Natural killer cell (primary cell): Measurements from ENCODE around the gene MCTP1. TPM values are rescaled to one million over a fixed set of nuclear protein-coding genes. Genes with fewer than 3 reads are reported as not detected.

ENCODE experiments used
- ATAC-seq, 3 donors: fragments of 150-1000 bp in 2 of 3; fragments of 200-7000 bp in 1 of 3; cut with Tn5 transposase; 1 replicate in 1 of 3; 2 replicates in 2 of 3; pipeline ENCODE4 v1.10.0; 2021; ENCODE audit warnings: mild to moderate bottlenecking in 2 of 3, moderate library complexity in 2 of 3
- DNase-seq, 2 donors: peaks; one replicate each; pipeline versions ENCODE4 v3.0.0 to v3.0.0-alpha.2; 2013 to 2021; ENCODE audit warnings: mixed read lengths in 1 of 2
- H3K27ac ChIP-seq: one replicate; pipeline ENCODE4 v1.5.1; 2013; ENCODE audit warnings: mild to moderate bottlenecking, low read length
- H3K27me3 ChIP-seq: one replicate; pipeline ENCODE4 v1.6.1; 2013; ENCODE audit warnings: low read length; ENCODE audit not compliant: control insufficient read depth, insufficient read depth
- H3K36me3 ChIP-seq: one replicate; pipeline ENCODE4 v1.6.1; 2013; ENCODE audit warnings: low read length; ENCODE audit not compliant: control insufficient read depth, insufficient read depth
- H3K4me1 ChIP-seq: one replicate; pipeline ENCODE4 v1.6.1; 2013; ENCODE audit warnings: low read length; ENCODE audit not compliant: control insufficient read depth, insufficient read depth
- H3K4me3 ChIP-seq: one replicate; pipeline ENCODE4 v1.5.1; 2013; ENCODE audit warnings: low read length
- H3K9me3 ChIP-seq: one replicate; pipeline ENCODE4 v1.6.1; 2013; ENCODE audit warnings: low read length; ENCODE audit not compliant: control insufficient read depth, insufficient read depth
- H3K27ac Mint-ChIP-seq, 2 donors: one replicate each; pipeline ENCODE4 v1.8.0; 2022; ENCODE audit warnings: mild to moderate bottlenecking in 2 of 2, mixed read lengths in 2 of 2, moderate library complexity in 1 of 2
- H3K27me3 Mint-ChIP-seq, 2 donors: one replicate each; pipeline ENCODE4 v1.8.0; 2022; ENCODE audit warnings: low read depth in 2 of 2, mixed read lengths in 2 of 2
- H3K36me3 Mint-ChIP-seq: one replicate; pipeline ENCODE4 v1.8.0; 2022; ENCODE audit warnings: mixed read lengths
- H3K4me1 Mint-ChIP-seq, 2 donors: one replicate each; pipeline ENCODE4 v1.8.0; 2022; ENCODE audit warnings: mixed read lengths in 2 of 2
- H3K4me3 Mint-ChIP-seq: one replicate; pipeline ENCODE4 v1.8.0; 2022; ENCODE audit warnings: mild to moderate bottlenecking, moderate library complexity, mixed read lengths
- H3K9me3 Mint-ChIP-seq, 2 donors: one replicate each; pipeline ENCODE4 v1.8.0; 2022; ENCODE audit warnings: mixed read lengths in 2 of 2
- WGBS: methylation state at CpG from one replicate; pipeline ENCODE4 v1.1.7; 2013; ENCODE audit warnings: missing lambda C conversion rate; ENCODE audit not compliant: insufficient coverage; 5-methylcytosine and 5-hydroxymethylcytosine counted together
- intact Hi-C: fragments of 100-400 bp; cut with micrococcal nuclease; formaldehyde crosslinking; loops from one replicate; pipeline ENCODE4 v1.14.2; 2022
- total RNA-seq, 4 donors: library from RNA; stranded (reverse); fragments of 120-200 nt in 1 of 4; gene quantifications; one replicate each; pipeline versions ENCODE4 v1.2.3 to v1.2.4, GENCODE V29; 2013 to 2022
- TF ChIP-seq, protein P1 (sequence below): fragments of 200-600 bp; IDR thresholded peaks from one replicate; pipeline ENCODE4 v1.8.0; 2022; ENCODE audit warnings: antibody characterized with exemption

Gene MCTP1
- total RNA-seq, 3 donors from 2014 or later (not counting 1 experiment from before 2014, with no cell fraction given), result 4.7 to 15.1 (median 9.8) TPM

DNA sequence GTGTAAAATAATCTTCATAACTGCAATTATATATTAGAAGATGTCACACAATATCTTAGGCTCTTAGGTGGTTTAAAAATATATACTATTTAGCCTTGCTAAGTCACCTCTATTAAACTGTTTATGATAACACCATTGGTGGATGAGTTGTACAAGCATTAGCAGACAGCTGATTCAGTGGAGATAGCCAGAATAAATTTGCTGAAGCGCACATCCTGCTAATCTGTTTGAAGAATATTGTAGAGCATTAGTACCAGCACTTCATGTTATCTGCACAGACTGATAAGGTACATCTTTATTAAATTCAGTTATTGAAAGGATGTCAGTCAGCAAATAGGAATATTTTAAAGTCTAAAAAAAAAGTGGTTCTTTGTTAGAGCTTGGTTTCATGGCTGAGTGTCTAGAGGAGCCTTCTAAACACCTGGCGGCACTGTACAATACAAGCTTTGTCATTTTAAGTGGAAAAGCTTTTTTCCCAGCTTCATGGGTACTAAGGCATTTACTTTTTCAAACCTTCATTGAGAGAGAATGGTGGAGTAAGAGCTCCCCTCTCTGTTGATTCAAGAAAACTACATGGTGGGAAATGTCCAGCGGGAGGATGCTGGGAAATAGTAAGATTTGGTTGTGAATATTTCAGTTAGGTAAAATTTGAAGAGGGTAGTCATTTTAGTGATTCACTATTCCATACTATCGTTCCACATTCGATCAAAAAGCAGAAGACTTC is 391.3 kb downstream of the MCTP1 start:
- DNase-seq (no peak), ATAC-seq (no peak)
- WGBS, result 91% methylated on average over 3 of the region's 5 CpGs
- no peak overlapping the region for H3K4me3 Mint-ChIP-seq
- TF ChIP-seq, protein P1, sequence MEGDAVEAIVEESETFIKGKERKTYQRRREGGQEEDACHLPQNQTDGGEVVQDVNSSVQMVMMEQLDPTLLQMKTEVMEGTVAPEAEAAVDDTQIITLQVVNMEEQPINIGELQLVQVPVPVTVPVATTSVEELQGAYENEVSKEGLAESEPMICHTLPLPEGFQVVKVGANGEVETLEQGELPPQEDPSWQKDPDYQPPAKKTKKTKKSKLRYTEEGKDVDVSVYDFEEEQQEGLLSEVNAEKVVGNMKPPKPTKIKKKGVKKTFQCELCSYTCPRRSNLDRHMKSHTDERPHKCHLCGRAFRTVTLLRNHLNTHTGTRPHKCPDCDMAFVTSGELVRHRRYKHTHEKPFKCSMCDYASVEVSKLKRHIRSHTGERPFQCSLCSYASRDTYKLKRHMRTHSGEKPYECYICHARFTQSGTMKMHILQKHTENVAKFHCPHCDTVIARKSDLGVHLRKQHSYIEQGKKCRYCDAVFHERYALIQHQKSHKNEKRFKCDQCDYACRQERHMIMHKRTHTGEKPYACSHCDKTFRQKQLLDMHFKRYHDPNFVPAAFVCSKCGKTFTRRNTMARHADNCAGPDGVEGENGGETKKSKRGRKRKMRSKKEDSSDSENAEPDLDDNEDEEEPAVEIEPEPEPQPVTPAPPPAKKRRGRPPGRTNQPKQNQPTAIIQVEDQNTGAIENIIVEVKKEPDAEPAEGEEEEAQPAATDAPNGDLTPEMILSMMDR, result no peak
- H3K27ac Mint-ChIP-seq, result no peak overlapping the region
- no peaks in the 10 kb centered on the region for H3K27me3 Mint-ChIP-seq
- H3K27ac ChIP-seq, result no peak overlapping the region
- intact Hi-C loops, result no loop called here
- no peaks in the 10 kb centered on the region for H3K9me3 ChIP-seq
- H3K36me3 ChIP-seq, result no peaks in the 10 kb centered on the region
- no peaks in the 10 kb centered on the region for H3K4me1 ChIP-seq
- H3K9me3 Mint-ChIP-seq, result no peaks in the 10 kb centered on the region
- H3K27me3 ChIP-seq, result no peaks in the 10 kb centered on the region
- no peaks in the 10 kb centered on the region for H3K4me1 Mint-ChIP-seq
- H3K4me3 ChIP-seq, result no peak overlapping the region
- H3K36me3 Mint-ChIP-seq, result no peaks in the 10 kb centered on the region

DNA sequence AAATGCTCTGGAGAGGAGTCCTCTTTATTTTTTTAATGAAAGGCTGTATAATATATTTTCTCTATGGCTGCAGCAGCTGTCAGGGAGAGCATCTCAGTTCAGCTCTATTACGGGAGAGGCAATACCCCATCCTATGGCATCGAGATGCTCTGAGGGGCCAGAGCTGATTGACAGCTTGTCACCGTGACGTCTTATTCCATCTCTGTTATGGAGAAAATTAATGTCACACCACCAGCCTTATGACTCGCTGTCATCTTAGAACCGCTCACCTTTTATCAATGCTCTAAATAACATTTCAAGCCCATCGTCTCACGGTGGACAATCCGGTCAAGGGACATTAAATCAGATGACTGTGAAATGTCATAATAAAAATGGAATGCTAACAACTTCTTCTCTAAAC is 392.9 kb downstream of the MCTP1 start:
- 92% methylated on average over 8 of the region's 9 CpGs for WGBS
- Histone ChIP-seq H3K27me3 (no peaks in the 10 kb centered on the region), H3K36me3 (no peaks in the 10 kb centered on the region), H3K4me1 (no peaks in the 10 kb centered on the region), H3K27ac (no peak overlapping the region), H3K4me3 (no peak overlapping the region), H3K9me3 (no peaks in the 10 kb centered on the region)
- Mint-ChIP-seq H3K4me3 (no peak overlapping the region), H3K27me3 (no peaks in the 10 kb centered on the region), H3K27ac (no peak overlapping the region), H3K36me3 (no peaks in the 10 kb centered on the region), H3K4me1 (no peaks in the 10 kb centered on the region), H3K9me3 (no peaks in the 10 kb centered on the region)
- DNase-seq (no peak), ATAC-seq (no peak)
- TF ChIP-seq, protein P1, result no peak
- intact Hi-C loops, result no loop called here

DNA sequence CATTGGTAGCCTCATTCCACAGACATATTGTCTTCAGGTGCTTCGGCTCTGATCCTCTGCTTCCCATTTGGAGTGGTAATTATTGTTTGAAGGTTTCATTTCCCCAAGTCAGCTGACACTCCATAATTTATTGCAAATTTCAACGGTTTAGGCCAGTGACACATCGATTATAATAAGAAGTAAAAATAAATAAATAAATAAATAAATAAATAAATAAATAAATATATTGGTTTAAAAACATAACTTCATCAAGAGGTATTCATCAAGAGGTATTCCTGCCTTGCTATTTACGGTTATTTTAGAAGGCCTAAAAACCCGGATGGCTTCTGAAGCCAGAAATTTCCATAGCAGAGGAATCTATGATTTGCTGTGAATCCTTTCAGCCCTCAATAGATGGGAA is 393.3 kb downstream of the MCTP1 start:
- no peak overlapping the region for H3K27ac Mint-ChIP-seq
- TF ChIP-seq, protein P1, result no peak
- intact Hi-C loops, result no loop called here
- H3K27ac ChIP-seq, result no peak overlapping the region
- H3K36me3 Mint-ChIP-seq, result no peaks in the 10 kb centered on the region
- H3K36me3 ChIP-seq, result no peaks in the 10 kb centered on the region
- H3K27me3 Mint-ChIP-seq, result no peaks in the 10 kb centered on the region
- no peaks in the 10 kb centered on the region for H3K27me3 ChIP-seq
- H3K4me1 ChIP-seq, result no peaks in the 10 kb centered on the region
- H3K4me3 ChIP-seq, result no peak overlapping the region
- no peak for DNase-seq
- 95% methylated on average over 2 of the region's 5 CpGs for WGBS
- ATAC-seq, result no peak
- H3K9me3 Mint-ChIP-seq, result no peaks in the 10 kb centered on the region
- no peaks in the 10 kb centered on the region for H3K4me1 Mint-ChIP-seq
- no peak overlapping the region for H3K4me3 Mint-ChIP-seq
- H3K9me3 ChIP-seq, result no peaks in the 10 kb centered on the region

DNA sequence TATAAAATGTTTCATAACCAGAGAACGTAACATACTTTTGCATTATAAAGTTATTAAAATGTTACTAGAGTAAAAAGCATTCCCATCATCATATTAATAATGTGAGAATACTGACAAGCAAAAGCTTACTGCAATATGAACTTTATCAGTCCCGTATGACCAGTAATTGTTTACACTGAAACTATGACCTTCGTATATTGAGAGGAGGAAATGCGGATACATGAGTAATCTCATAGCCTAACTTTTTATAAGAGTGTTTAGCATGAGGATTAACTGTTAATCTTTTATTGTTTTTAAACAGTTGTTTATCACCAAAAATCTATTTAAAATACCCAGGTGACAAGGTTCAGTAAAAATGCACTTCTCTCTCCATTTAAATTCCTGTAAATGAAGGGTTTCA is 394.0 kb downstream of the MCTP1 start:
- Histone ChIP-seq H3K9me3 (no peaks in the 10 kb centered on the region), H3K4me1 (no peaks in the 10 kb centered on the region), H3K36me3 (no peaks in the 10 kb centered on the region), H3K27ac (no peak overlapping the region), H3K4me3 (no peak overlapping the region), H3K27me3 (no peaks in the 10 kb centered on the region)
- intact Hi-C loops, result no loop called here
- Mint-ChIP-seq H3K9me3 (no peaks in the 10 kb centered on the region), H3K27ac (no peak overlapping the region), H3K36me3 (no peaks in the 10 kb centered on the region), H3K4me1 (no peaks in the 10 kb centered on the region), H3K27me3 (no peaks in the 10 kb centered on the region), H3K4me3 (no peak overlapping the region)
- DNase-seq, result no peak
- no CpG with 5 or more reads among the region's 4 CpGs for WGBS
- TF ChIP-seq, protein P1, result no peak
- no peak for ATAC-seq
